Caco-2 (cell line): Measurements from ENCODE around the gene TOMM40L. TPM values are rescaled to one million over a fixed set of nuclear protein-coding genes. Genes with fewer than 3 reads are reported as not detected.
A peak's percentile ranks its signal among the peaks of the same experiment; 100 is the strongest.

Source experiments
- BruUV-seq: library from RNA; stranded (reverse); fragments of 400-500 nt; replicated peaks from 2 replicates; lab custom pipeline; 2021; lab: Mats Ljungman, UMichigan
- CTCF ChIA-PET: fragments of 300-600 bp; sonication (Branson Sonifier 250); formaldehyde crosslinking; loops from one replicate; lab custom pipeline; 2022; ENCODE audit warnings: antibody characterized with exemption; lab: Charles Lee
- POLR2A ChIA-PET: fragments of 300-600 bp; sonication (Branson Sonifier 250); formaldehyde crosslinking; loops from one replicate; lab custom pipeline; 2022; ENCODE audit warnings: antibody characterized with exemption; lab: Charles Lee
- DNase-seq, 2 experiments: peaks; one replicate each; pipeline versions ENCODE4 v3.0.0 to v3.0.0-alpha.2; 2020 to 2022
- H3K27me3 ChIP-seq: replicated peaks from 2 replicates; pipeline ENCODE4 v1.6.0; 2011; ENCODE audit warnings: low read length; ENCODE audit not compliant: control insufficient read depth, insufficient read depth
- H3K36me3 ChIP-seq: 2 replicates; pipeline ENCODE4 v1.5.1; 2011; ENCODE audit warnings: low read length; ENCODE audit not compliant: control insufficient read depth, insufficient read depth
- H3K4me1 ChIP-seq: fragments of 250-450 bp; sonication (Bioruptor Pico); 2 replicates; pipeline ENCODE4 v1.5.1; 2020; ENCODE audit warnings: mild to moderate bottlenecking
- H3K4me3 ChIP-seq: 2 replicates; pipeline ENCODE4 v1.5.1; 2011; ENCODE audit warnings: low read depth, mild to moderate bottlenecking, control low read depth, low read length
- H3K9me3 ChIP-seq: fragments of 250-450 bp; sonication (Bioruptor Pico); 2 replicates; pipeline ENCODE4 v1.5.1; 2020; ENCODE audit warnings: mild to moderate bottlenecking, moderate library complexity
- H3K27ac Mint-ChIP-seq: one replicate; pipeline ENCODE4 v1.8.0; 2022; ENCODE audit warnings: mixed read lengths; ENCODE audit not compliant: unreplicated experiment
- H3K27me3 Mint-ChIP-seq: one replicate; pipeline ENCODE4 v1.8.0; 2022; ENCODE audit warnings: mixed read lengths; ENCODE audit not compliant: insufficient read depth, unreplicated experiment
- H3K36me3 Mint-ChIP-seq: one replicate; pipeline ENCODE4 v1.8.0; 2022; ENCODE audit warnings: mild to moderate bottlenecking, mixed read lengths; ENCODE audit not compliant: insufficient read depth, unreplicated experiment
- H3K4me1 Mint-ChIP-seq: one replicate; pipeline ENCODE4 v1.8.0; 2022; ENCODE audit warnings: low read depth, mixed read lengths; ENCODE audit not compliant: unreplicated experiment
- H3K4me3 Mint-ChIP-seq: one replicate; pipeline ENCODE4 v1.8.0; 2022; ENCODE audit warnings: mild to moderate bottlenecking, moderate library complexity, mixed read lengths; ENCODE audit not compliant: unreplicated experiment
- H3K9me3 Mint-ChIP-seq: one replicate; pipeline ENCODE4 v1.8.0; 2022; ENCODE audit warnings: mixed read lengths; ENCODE audit not compliant: unreplicated experiment
- CTCF ChIP-seq, 2 experiments: fragments of 200-600 bp in 1 of 2; IDR thresholded peaks; 1 replicate in 1 of 2; 2 replicates in 1 of 2; pipeline versions ENCODE4 v1.5.1 to v1.8.0; 2011 to 2022; ENCODE audit warnings: antibody characterized with exemption in 1 of 2, control low read depth in 1 of 2, inconsistent platforms in 1 of 2, low read depth in 1 of 2, low read length in 1 of 2, mild to moderate bottlenecking in 1 of 2, moderate library complexity in 1 of 2; ENCODE audit not compliant: insufficient read depth in 1 of 2, severe bottlenecking in 1 of 2, unreplicated experiment in 1 of 2
- intact Hi-C: fragments of 100-400 bp; cut with micrococcal nuclease; formaldehyde crosslinking; loops from one replicate; pipeline ENCODE4 v1.10.0; 2022; ENCODE audit not compliant: unreplicated experiment
- total RNA-seq: library from RNA; stranded (reverse); gene quantifications from 2 replicates; pipeline ENCODE4 v1.2.3, GENCODE V29; 2022

TOMM40L gene
- total RNA-seq, 1 experiment from 2014 or later = 23.1 TPM

GRCh38 chr1:161218301-161219077 is 7.4 kb upstream of the TOMM40L start:
- Mint-ChIP-seq H3K27me3 (no peaks in the 10 kb centered on the region), H3K27ac (peak overlapping the region; percentile 97), H3K4me3 (peak overlapping the region; percentile 55), H3K4me1 (peaks cover 70% of the 10 kb centered on the region), H3K36me3 (peaks cover 61% of the 10 kb centered on the region), H3K9me3 (peaks cover 19% of the 10 kb centered on the region)
- TF ChIP-seq CTCF (IDR thresholded peaks at IDR 0.05; ENCODE audit: insufficient read depth in 1 of 2, low read depth in 1 of 2, low read length in 1 of 2, severe bottlenecking in 1 of 2, unreplicated experiment in 1 of 2) = no peak
- H3K4me1 ChIP-seq = peaks cover 79% of the 10 kb centered on the region
- no peaks in the 10 kb centered on the region for H3K27me3 ChIP-seq
- intact Hi-C loops = no loop called here
- CTCF ChIA-PET = interaction anchor here (1.2 to 1.8 kb wide), 3 partner anchors 16 to 156 kb away, joined by 4 to 5 read pairs (median 4); partner anchors contain the start of genes NDUFS2 and PPOX
- no TSS peak for BruUV-seq
- H3K36me3 ChIP-seq = peaks cover 6% of the 10 kb centered on the region; the same call in 1 of the 2 replicates
- POLR2A ChIA-PET = interaction anchor here (0.6 to 1.4 kb wide), 3 partner anchors 16 to 171 kb away, joined by 3 to 5 read pairs (median 3); partner anchors contain the start of gene NDUFS2
- peak overlapping the region; percentile 19; the same call in 1 of the 2 replicates for H3K4me3 ChIP-seq
- peaks cover 8% of the 10 kb centered on the region; the same call in 1 of the 2 replicates for H3K9me3 ChIP-seq
- DNase-seq = peak; percentile 75 to 90

GRCh38 chr1:161219078-161219892 is 6.6 kb upstream of the TOMM40L start:
- Histone ChIP-seq H3K4me3 (no peak overlapping the region), H3K36me3 (peaks cover 3% of the 10 kb centered on the region; the same call in 1 of the 2 replicates), H3K4me1 (peaks cover 84% of the 10 kb centered on the region), H3K9me3 (peaks cover 8% of the 10 kb centered on the region; the same call in 1 of the 2 replicates), H3K27me3 (no peaks in the 10 kb centered on the region)
- Mint-ChIP-seq H3K27ac (peak overlapping the region; percentile 97), H3K4me1 (peaks cover 72% of the 10 kb centered on the region), H3K36me3 (peaks cover 61% of the 10 kb centered on the region), H3K4me3 (peak overlapping the region; percentile 55), H3K9me3 (peaks cover 24% of the 10 kb centered on the region), H3K27me3 (no peaks in the 10 kb centered on the region)
- CTCF ChIA-PET = interaction anchor here (0.8 to 1.8 kb wide), 4 partner anchors 17 to 155 kb away, joined by 3 to 5 read pairs (median 4); partner anchors contain the start of genes NDUFS2 and PPOX
- POLR2A ChIA-PET = interaction anchor here (0.6 to 1.4 kb wide), 2 partner anchors 17 to 73 kb away, joined by 3 to 5 read pairs; partner anchors contain the start of gene NDUFS2
- DNase-seq = no peak
- TF ChIP-seq CTCF (IDR thresholded peaks at IDR 0.05; ENCODE audit: insufficient read depth in 1 of 2, low read depth in 1 of 2, low read length in 1 of 2, severe bottlenecking in 1 of 2, unreplicated experiment in 1 of 2) = no peak
- intact Hi-C loops = no loop called here
- TSS peak; percentile 22 for BruUV-seq

- POLR2A ChIA-PET = no interaction called here
- Histone ChIP-seq H3K36me3 (peaks cover 3% of the 10 kb centered on the region; the same call in 1 of the 2 replicates), H3K4me3 (no peak overlapping the region), H3K9me3 (peaks cover 8% of the 10 kb centered on the region; the same call in 1 of the 2 replicates), H3K4me1 (peaks cover 88% of the 10 kb centered on the region), H3K27me3 (no peaks in the 10 kb centered on the region)
- CTCF ChIA-PET = interaction anchor here (1.8 kb wide), 1 partner anchor 154 kb away, joined by 4 read pairs; no protein-coding TSS in a partner anchor
- H3K36me3 Mint-ChIP-seq = peaks cover 61% of the 10 kb centered on the region
- no peak for TF ChIP-seq CTCF (IDR thresholded peaks at IDR 0.05; ENCODE audit: insufficient read depth in 1 of 2, low read depth in 1 of 2, low read length in 1 of 2, severe bottlenecking in 1 of 2, unreplicated experiment in 1 of 2)
- H3K4me1 Mint-ChIP-seq = peaks cover 71% of the 10 kb centered on the region
- DNase-seq = no peak
- H3K27ac Mint-ChIP-seq = peak overlapping the region; percentile 97
- BruUV-seq = no TSS peak
- peak overlapping the region; percentile 55 for H3K4me3 Mint-ChIP-seq
- no peaks in the 10 kb centered on the region for H3K27me3 Mint-ChIP-seq
- H3K9me3 Mint-ChIP-seq = peaks cover 24% of the 10 kb centered on the region
- intact Hi-C loops = no loop called here
These were observed 5.9 kb upstream of the TOMM40L start for GRCh38 chr1:161220002-161220401.
